Panc1 (cell line): ENCODE results near the gene CLRN3. TPM values are rescaled to one million over a fixed set of nuclear protein-coding genes. Genes with fewer than 3 reads are reported as not detected.

ENCODE experiments used
- ATAC-seq: fragments of 200-7000 bp; cut with Tn5 transposase; 2 replicates; pipeline ENCODE4 v1.9.1; 2020; ENCODE audit warnings: mild to moderate bottlenecking, moderate library complexity
- BruUV-seq: library from RNA; stranded (reverse); fragments of 400-500 nt; replicated peaks from 2 replicates; lab custom pipeline; 2021; lab: Mats Ljungman, UMichigan
- CTCF ChIA-PET: fragments of 300-600 bp; sonication (Branson Sonifier 250); formaldehyde crosslinking; loops from one replicate; lab custom pipeline; 2022; ENCODE audit warnings: antibody characterized with exemption; lab: Charles Lee
- POLR2A ChIA-PET: fragments of 300-600 bp; sonication (Branson Sonifier 250); formaldehyde crosslinking; loops from one replicate; lab custom pipeline; 2022; ENCODE audit warnings: antibody characterized with exemption; lab: Charles Lee
- DNase-seq: peaks from one replicate; pipeline ENCODE4 v3.0.0-alpha.2; 2010; ENCODE audit warnings: low read depth, low spot score
- H3K27ac ChIP-seq: 2 replicates; pipeline ENCODE4 v1.5.1; 2011; ENCODE audit warnings: mild to moderate bottlenecking, low read length, inconsistent platforms
- H3K27me3 ChIP-seq: fragments of 200-500 bp; sonication (Bioruptor generic); 2 replicates; pipeline ENCODE4 v1.6.0; 2014; ENCODE audit warnings: low read length, inconsistent platforms; ENCODE audit not compliant: control insufficient read depth, insufficient read depth
- H3K36me3 ChIP-seq: fragments of 200-500 bp; sonication (Bioruptor generic); 2 replicates; pipeline ENCODE4 v1.5.1; 2014; ENCODE audit warnings: inconsistent platforms, mild to moderate bottlenecking, low read length, moderate library complexity; ENCODE audit not compliant: control insufficient read depth, insufficient read depth
- H3K4me1 ChIP-seq: 2 replicates; pipeline ENCODE4 v1.5.1; 2011; ENCODE audit warnings: inconsistent platforms, mild to moderate bottlenecking, low read length, moderate library complexity; ENCODE audit not compliant: control insufficient read depth, insufficient read depth
- H3K4me3 ChIP-seq, 2 experiments: 2 replicates each; pipeline ENCODE4 v1.5.1; 2011 to 2012; ENCODE audit warnings: low read depth in 2 of 2, low read length in 2 of 2, mild to moderate bottlenecking in 2 of 2, inconsistent platforms in 1 of 2, moderate library complexity in 1 of 2
- H3K9me3 ChIP-seq: fragments of 200-500 bp; sonication (Bioruptor generic); 2 replicates; pipeline ENCODE4 v1.5.1; 2014; ENCODE audit warnings: low read depth, mild to moderate bottlenecking, inconsistent platforms, low read length, moderate library complexity; ENCODE audit not compliant: control insufficient read depth, insufficient read depth
- CTCF ChIP-seq: fragments of 450-650 bp; IDR thresholded peaks from 2 replicates; pipeline ENCODE4 v1.5.1; 2017; ENCODE audit warnings: mild to moderate bottlenecking
- POLR2AphosphoS5 ChIP-seq: IDR thresholded peaks from 2 replicates; pipeline ENCODE4 v1.6.1; 2012; ENCODE audit warnings: mild to moderate bottlenecking, low read depth, low read length, moderate library complexity
- REST ChIP-seq, 2 experiments: IDR thresholded peaks; 2 replicates each; pipeline ENCODE4 v1.6.1; 2011 to 2012; ENCODE audit warnings: low read depth in 2 of 2, control low read depth in 1 of 2, low read length in 1 of 2, mild to moderate bottlenecking in 1 of 2, moderate library complexity in 1 of 2; ENCODE audit not compliant: insufficient read depth in 1 of 2
- SIN3A ChIP-seq: IDR thresholded peaks from 2 replicates; pipeline ENCODE4 v1.6.1; 2012; ENCODE audit warnings: low read depth, mild to moderate bottlenecking, low read length, moderate library complexity, borderline replicate concordance; ENCODE audit not compliant: insufficient read depth
- TCF7L2 ChIP-seq: IDR thresholded peaks from 2 replicates; pipeline ENCODE4 v1.6.1; 2011; ENCODE audit warnings: mild to moderate bottlenecking, low read depth, low read length, inconsistent platforms
- in situ Hi-C: cut with HindIII; loops from 2 replicates; pipeline ENCODE4 v1.10.0; 2016; ENCODE audit warnings: low sequenced_read_pairs, low pct_unique_long_range_greater_than_20kb
- intact Hi-C: fragments of 100-400 bp; cut with micrococcal nuclease; formaldehyde crosslinking; loops from one replicate; pipeline ENCODE4 v1.10.0; 2022; ENCODE audit not compliant: unreplicated experiment
- total RNA-seq: library from RNA; stranded (reverse); gene quantifications from one replicate; pipeline ENCODE4 v1.2.1, GENCODE V29; 2021; ENCODE audit not compliant: unreplicated experiment

Gene CLRN3
- total RNA-seq, 1 experiment from 2014 or later, result not detected

GRCh38 chr10:127836966-127837365, 55.8 kb downstream of the CLRN3 start:
- CTCF ChIA-PET, result interaction anchor here (0.7 kb wide), 1 partner anchor 102 kb away, joined by 4 read pairs; no protein-coding TSS in a partner anchor
- BruUV-seq, result no TSS peak

DNA sequence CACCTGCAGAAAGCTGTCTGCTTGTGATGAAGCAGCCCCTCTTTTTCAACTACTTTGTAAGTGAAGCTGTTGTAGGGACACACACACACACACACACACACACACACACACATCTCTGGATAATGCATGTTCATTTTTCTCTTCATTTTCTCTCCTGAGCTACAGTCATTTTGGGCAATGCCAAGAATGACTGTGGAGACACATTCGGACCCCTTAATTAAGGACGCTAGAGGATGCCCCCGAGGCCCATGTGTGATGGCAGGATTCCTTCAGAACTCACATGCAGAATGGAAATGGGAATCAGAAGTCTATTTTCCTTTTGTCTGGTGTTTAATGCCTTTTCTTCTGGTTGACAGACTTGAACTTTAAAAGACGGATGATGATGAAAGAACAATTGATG, 56.6 kb downstream of the CLRN3 start:
- H3K27ac ChIP-seq, result no peak overlapping the region
- POLR2A ChIA-PET, result interaction anchor here (0.6 kb wide), 1 partner anchor 73 kb away, joined by 3 read pairs; no protein-coding TSS in a partner anchor
- TF ChIP-seq CTCF (no peak), POLR2AphosphoS5 (no peak), TCF7L2 (no peak), SIN3A (no peak), REST (IDR thresholded peaks at IDR 0.05; ENCODE audit: insufficient read depth in 1 of 2, low read depth in 2 of 2, low read length in 1 of 2) (no peak)
- no peaks in the 10 kb centered on the region for H3K36me3 ChIP-seq
- in situ Hi-C loops (no loop called here), intact Hi-C loops (no loop called here)
- H3K4me3 ChIP-seq, result no peak overlapping the region
- ATAC-seq (no peak), DNase-seq (no peak)
- no TSS peak for BruUV-seq
- CTCF ChIA-PET, result interaction anchor here (0.7 kb wide), 1 partner anchor 102 kb away, joined by 4 read pairs; no protein-coding TSS in a partner anchor
- H3K4me1 ChIP-seq, result no peaks in the 10 kb centered on the region
- H3K9me3 ChIP-seq, result no peaks in the 10 kb centered on the region
- H3K27me3 ChIP-seq, result peaks cover 2% of the 10 kb centered on the region; the same call in 1 of the 2 replicates

More at GRCh38 chr10:127836966-127837365, 55.8 kb downstream of the CLRN3 start:
- DNase-seq (no peak), ATAC-seq (no peak)
- in situ Hi-C loops, result no loop called here
- Histone ChIP-seq H3K4me1 (no peaks in the 10 kb centered on the region), H3K27ac (no peak overlapping the region), H3K27me3 (peaks cover 6% of the 10 kb centered on the region; the same call in 1 of the 2 replicates), H3K36me3 (no peaks in the 10 kb centered on the region), H3K4me3 (no peak overlapping the region), H3K9me3 (no peaks in the 10 kb centered on the region)
- POLR2A ChIA-PET, result no interaction called here
- intact Hi-C loops, result no loop called here
- TF ChIP-seq CTCF (no peak), SIN3A (no peak), POLR2AphosphoS5 (no peak), TCF7L2 (no peak), REST (IDR thresholded peaks at IDR 0.05; ENCODE audit: insufficient read depth in 1 of 2, low read depth in 2 of 2, low read length in 1 of 2) (no peak)
